ENCODE results near the gene EHMT1. TPM values are rescaled to one million over a fixed set of nuclear protein-coding genes. Genes with fewer than 3 reads are reported as not detected.

The EHMT1 gene
- total and polyA plus RNA-seq, 2 of the 8 experiments (the other 6 are each of a cell fraction or from before 2014, with no cell fraction given) = 95.7 to 163 TPM

GRCh38 chr9:137649553-137649952 lies 30.7 kb downstream of the EHMT1 start (continued):
- TF ChIP-seq, protein P1, sequence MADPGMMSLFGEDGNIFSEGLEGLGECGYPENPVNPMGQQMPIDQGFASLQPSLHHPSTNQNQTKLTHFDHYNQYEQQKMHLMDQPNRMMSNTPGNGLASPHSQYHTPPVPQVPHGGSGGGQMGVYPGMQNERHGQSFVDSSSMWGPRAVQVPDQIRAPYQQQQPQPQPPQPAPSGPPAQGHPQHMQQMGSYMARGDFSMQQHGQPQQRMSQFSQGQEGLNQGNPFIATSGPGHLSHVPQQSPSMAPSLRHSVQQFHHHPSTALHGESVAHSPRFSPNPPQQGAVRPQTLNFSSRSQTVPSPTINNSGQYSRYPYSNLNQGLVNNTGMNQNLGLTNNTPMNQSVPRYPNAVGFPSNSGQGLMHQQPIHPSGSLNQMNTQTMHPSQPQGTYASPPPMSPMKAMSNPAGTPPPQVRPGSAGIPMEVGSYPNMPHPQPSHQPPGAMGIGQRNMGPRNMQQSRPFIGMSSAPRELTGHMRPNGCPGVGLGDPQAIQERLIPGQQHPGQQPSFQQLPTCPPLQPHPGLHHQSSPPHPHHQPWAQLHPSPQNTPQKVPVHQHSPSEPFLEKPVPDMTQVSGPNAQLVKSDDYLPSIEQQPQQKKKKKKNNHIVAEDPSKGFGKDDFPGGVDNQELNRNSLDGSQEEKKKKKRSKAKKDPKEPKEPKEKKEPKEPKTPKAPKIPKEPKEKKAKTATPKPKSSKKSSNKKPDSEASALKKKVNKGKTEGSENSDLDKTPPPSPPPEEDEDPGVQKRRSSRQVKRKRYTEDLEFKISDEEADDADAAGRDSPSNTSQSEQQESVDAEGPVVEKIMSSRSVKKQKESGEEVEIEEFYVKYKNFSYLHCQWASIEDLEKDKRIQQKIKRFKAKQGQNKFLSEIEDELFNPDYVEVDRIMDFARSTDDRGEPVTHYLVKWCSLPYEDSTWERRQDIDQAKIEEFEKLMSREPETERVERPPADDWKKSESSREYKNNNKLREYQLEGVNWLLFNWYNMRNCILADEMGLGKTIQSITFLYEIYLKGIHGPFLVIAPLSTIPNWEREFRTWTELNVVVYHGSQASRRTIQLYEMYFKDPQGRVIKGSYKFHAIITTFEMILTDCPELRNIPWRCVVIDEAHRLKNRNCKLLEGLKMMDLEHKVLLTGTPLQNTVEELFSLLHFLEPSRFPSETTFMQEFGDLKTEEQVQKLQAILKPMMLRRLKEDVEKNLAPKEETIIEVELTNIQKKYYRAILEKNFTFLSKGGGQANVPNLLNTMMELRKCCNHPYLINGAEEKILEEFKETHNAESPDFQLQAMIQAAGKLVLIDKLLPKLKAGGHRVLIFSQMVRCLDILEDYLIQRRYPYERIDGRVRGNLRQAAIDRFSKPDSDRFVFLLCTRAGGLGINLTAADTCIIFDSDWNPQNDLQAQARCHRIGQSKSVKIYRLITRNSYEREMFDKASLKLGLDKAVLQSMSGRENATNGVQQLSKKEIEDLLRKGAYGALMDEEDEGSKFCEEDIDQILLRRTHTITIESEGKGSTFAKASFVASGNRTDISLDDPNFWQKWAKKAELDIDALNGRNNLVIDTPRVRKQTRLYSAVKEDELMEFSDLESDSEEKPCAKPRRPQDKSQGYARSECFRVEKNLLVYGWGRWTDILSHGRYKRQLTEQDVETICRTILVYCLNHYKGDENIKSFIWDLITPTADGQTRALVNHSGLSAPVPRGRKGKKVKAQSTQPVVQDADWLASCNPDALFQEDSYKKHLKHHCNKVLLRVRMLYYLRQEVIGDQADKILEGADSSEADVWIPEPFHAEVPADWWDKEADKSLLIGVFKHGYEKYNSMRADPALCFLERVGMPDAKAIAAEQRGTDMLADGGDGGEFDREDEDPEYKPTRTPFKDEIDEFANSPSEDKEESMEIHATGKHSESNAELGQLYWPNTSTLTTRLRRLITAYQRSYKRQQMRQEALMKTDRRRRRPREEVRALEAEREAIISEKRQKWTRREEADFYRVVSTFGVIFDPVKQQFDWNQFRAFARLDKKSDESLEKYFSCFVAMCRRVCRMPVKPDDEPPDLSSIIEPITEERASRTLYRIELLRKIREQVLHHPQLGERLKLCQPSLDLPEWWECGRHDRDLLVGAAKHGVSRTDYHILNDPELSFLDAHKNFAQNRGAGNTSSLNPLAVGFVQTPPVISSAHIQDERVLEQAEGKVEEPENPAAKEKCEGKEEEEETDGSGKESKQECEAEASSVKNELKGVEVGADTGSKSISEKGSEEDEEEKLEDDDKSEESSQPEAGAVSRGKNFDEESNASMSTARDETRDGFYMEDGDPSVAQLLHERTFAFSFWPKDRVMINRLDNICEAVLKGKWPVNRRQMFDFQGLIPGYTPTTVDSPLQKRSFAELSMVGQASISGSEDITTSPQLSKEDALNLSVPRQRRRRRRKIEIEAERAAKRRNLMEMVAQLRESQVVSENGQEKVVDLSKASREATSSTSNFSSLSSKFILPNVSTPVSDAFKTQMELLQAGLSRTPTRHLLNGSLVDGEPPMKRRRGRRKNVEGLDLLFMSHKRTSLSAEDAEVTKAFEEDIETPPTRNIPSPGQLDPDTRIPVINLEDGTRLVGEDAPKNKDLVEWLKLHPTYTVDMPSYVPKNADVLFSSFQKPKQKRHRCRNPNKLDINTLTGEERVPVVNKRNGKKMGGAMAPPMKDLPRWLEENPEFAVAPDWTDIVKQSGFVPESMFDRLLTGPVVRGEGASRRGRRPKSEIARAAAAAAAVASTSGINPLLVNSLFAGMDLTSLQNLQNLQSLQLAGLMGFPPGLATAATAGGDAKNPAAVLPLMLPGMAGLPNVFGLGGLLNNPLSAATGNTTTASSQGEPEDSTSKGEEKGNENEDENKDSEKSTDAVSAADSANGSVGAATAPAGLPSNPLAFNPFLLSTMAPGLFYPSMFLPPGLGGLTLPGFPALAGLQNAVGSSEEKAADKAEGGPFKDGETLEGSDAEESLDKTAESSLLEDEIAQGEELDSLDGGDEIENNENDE (IDR thresholded peaks at IDR 0.05; ENCODE audit: insufficient replicate concordance, low read length) = no peak
- no peak for TF ChIP-seq MAX (IDR thresholded peaks at IDR 0.05)
- TF ChIP-seq, protein P2, sequence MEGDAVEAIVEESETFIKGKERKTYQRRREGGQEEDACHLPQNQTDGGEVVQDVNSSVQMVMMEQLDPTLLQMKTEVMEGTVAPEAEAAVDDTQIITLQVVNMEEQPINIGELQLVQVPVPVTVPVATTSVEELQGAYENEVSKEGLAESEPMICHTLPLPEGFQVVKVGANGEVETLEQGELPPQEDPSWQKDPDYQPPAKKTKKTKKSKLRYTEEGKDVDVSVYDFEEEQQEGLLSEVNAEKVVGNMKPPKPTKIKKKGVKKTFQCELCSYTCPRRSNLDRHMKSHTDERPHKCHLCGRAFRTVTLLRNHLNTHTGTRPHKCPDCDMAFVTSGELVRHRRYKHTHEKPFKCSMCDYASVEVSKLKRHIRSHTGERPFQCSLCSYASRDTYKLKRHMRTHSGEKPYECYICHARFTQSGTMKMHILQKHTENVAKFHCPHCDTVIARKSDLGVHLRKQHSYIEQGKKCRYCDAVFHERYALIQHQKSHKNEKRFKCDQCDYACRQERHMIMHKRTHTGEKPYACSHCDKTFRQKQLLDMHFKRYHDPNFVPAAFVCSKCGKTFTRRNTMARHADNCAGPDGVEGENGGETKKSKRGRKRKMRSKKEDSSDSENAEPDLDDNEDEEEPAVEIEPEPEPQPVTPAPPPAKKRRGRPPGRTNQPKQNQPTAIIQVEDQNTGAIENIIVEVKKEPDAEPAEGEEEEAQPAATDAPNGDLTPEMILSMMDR (IDR thresholded peaks at IDR 0.05; ENCODE audit: control extremely low read depth in 1 of 3, insufficient read depth in 1 of 3, low read depth in 1 of 3, low read length in 3 of 3) = no peak
- TF ChIP-seq HDAC6 (IDR thresholded peaks at IDR 0.05; ENCODE audit: low read depth, low read length) = no peak
- TF ChIP-seq NANOG (IDR thresholded peaks at IDR 0.05; ENCODE audit: insufficient read depth, low read depth, low read length, poor library complexity, severe bottlenecking) = no peak
- no peak for TF ChIP-seq KDM1A (IDR thresholded peaks at IDR 0.05; ENCODE audit: borderline replicate concordance, low read length)
- TF ChIP-seq E2F6 (IDR thresholded peaks at IDR 0.05) = no peak
- TF ChIP-seq RXRA (IDR thresholded peaks at IDR 0.05; ENCODE audit: insufficient read depth, low read depth, low read length) = no peak

Measured in H1 (cell line).